ENCODE measurements around the gene GRIN3B.

Gene GRIN3B

DNA sequence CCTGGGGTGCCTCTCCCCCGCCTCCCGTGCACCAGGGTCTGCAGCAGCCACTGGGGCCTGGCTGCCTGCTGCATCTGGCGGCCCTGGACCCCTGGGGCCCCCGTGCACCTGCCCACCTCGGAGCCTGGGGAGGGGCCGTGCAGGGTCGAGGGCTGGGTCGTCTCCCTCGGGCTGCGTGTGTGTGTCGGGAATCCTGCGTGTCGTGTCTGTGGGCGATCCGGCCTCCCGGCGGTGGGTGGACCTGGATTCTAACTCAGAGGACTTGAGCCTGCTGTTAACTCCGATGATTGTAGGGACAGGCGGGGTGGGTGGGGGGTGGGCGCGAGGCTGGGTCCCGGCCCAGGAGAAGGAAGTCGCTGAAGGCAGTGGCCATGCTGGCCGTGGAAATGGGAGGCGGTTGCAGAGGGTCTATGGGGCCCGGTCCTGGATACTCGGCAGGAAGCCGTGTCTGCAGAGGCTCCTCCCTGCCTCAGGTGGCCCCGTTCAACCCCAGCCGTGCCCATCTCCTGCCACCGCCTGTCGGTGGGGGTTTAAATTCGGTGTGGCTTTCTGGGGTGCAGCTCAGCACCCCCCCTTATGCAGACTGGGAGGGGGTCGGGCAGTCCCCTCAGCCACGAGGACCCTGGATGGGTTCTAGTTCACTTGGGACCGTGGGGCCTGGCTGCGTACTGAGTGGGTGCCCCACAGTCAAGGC lies 25.5 kb upstream of the GRIN3B start:
- no peak overlapping the region for H3K4me3 ChIP-seq
- no peak overlapping the region for H3K9ac ChIP-seq (ENCODE audit: insufficient read length)
- TF ChIP-seq FOXP2 (optimal IDR thresholded peaks at IDR 0.05; ENCODE audit: control extremely low read depth, extremely low read length, insufficient read depth) (no peak), EZH2 (IDR thresholded peaks at IDR 0.05) (no peak), POLR2AphosphoS5 (IDR thresholded peaks at IDR 0.05; ENCODE audit: borderline replicate concordance, low read depth, low read length) (no peak)
- H3K9me3 ChIP-seq (ENCODE audit: low read depth, low read length) = no peaks in the 10 kb centered on the region
- no peak overlapping the region for H3K27ac ChIP-seq
- peaks cover 14% of the 10 kb centered on the region for H3K36me3 ChIP-seq (ENCODE audit: insufficient read depth, low read length)
- no peak for DNase-seq (ENCODE audit: low read depth, low spot score)

GRCh38 chr19:976476-976875 lies 23.7 kb upstream of the GRIN3B start:
- Histone ChIP-seq H3K9me3 (ENCODE audit: low read depth, low read length) (no peaks in the 10 kb centered on the region), H3K4me3 (no peak overlapping the region), H3K27ac (no peak overlapping the region), H3K36me3 (ENCODE audit: insufficient read depth, low read length) (peaks cover 4% of the 10 kb centered on the region; the same call in 1 of the 2 replicates), H3K9ac (ENCODE audit: insufficient read length) (no peak overlapping the region)
- TF ChIP-seq EZH2 (IDR thresholded peaks at IDR 0.05) (no peak), FOXP2 (optimal IDR thresholded peaks at IDR 0.05; ENCODE audit: control extremely low read depth, extremely low read length, insufficient read depth) (no peak), POLR2AphosphoS5 (IDR thresholded peaks at IDR 0.05; ENCODE audit: borderline replicate concordance, low read depth, low read length) (no peak)
- no peak for DNase-seq (ENCODE audit: low read depth, low spot score)

DNA sequence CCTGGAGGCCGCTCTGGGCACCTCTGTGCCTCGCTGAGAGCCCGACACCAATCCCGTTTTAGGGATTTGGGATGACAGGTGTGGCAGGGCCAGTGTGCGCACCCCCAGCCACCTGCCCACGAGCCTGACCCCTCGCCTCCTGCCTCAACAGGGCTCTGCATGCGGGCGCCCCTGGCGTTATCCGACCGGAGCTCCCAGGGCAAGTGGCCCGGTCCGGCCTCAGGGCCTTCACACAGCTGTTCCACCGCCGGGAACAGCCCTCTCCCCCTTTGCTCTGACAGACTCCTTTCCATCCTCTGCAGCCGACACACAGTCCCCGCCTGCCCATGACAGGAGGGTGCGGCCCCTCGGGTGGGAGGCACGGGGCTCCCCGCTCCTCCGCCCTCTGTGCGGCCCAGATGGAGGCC lies 23.2 kb upstream of the GRIN3B start:
- DNase-seq (ENCODE audit: low read depth, low spot score) = no peak
- TF ChIP-seq FOXP2 (optimal IDR thresholded peaks at IDR 0.05; ENCODE audit: control extremely low read depth, extremely low read length, insufficient read depth) = no peak
- TF ChIP-seq EZH2 (IDR thresholded peaks at IDR 0.05) = no peak
- no peak for TF ChIP-seq POLR2AphosphoS5 (IDR thresholded peaks at IDR 0.05; ENCODE audit: borderline replicate concordance, low read depth, low read length)

GRCh38 chr19:979318-979741 lies 20.9 kb upstream of the GRIN3B start:
- H3K36me3 ChIP-seq (ENCODE audit: insufficient read depth, low read length) = no peaks in the 10 kb centered on the region
- H3K9me3 ChIP-seq (ENCODE audit: low read depth, low read length) = no peaks in the 10 kb centered on the region
- H3K27ac ChIP-seq = no peak overlapping the region
- TF ChIP-seq EZH2 (IDR thresholded peaks at IDR 0.05) (no peak), FOXP2 (optimal IDR thresholded peaks at IDR 0.05; ENCODE audit: control extremely low read depth, extremely low read length, insufficient read depth) (no peak)
- no peak overlapping the region for H3K4me3 ChIP-seq
- no peak for DNase-seq (ENCODE audit: low read depth, low spot score)
- H3K9ac ChIP-seq (ENCODE audit: insufficient read length) = no peak overlapping the region

More for the DNA sequence above, 23.2 kb upstream of the GRIN3B start:
- Histone ChIP-seq H3K4me3 (no peak overlapping the region), H3K27ac (no peak overlapping the region), H3K9me3 (ENCODE audit: low read depth, low read length) (no peaks in the 10 kb centered on the region), H3K9ac (ENCODE audit: insufficient read length) (no peak overlapping the region), H3K36me3 (ENCODE audit: insufficient read depth, low read length) (no peaks in the 10 kb centered on the region)

DNA sequence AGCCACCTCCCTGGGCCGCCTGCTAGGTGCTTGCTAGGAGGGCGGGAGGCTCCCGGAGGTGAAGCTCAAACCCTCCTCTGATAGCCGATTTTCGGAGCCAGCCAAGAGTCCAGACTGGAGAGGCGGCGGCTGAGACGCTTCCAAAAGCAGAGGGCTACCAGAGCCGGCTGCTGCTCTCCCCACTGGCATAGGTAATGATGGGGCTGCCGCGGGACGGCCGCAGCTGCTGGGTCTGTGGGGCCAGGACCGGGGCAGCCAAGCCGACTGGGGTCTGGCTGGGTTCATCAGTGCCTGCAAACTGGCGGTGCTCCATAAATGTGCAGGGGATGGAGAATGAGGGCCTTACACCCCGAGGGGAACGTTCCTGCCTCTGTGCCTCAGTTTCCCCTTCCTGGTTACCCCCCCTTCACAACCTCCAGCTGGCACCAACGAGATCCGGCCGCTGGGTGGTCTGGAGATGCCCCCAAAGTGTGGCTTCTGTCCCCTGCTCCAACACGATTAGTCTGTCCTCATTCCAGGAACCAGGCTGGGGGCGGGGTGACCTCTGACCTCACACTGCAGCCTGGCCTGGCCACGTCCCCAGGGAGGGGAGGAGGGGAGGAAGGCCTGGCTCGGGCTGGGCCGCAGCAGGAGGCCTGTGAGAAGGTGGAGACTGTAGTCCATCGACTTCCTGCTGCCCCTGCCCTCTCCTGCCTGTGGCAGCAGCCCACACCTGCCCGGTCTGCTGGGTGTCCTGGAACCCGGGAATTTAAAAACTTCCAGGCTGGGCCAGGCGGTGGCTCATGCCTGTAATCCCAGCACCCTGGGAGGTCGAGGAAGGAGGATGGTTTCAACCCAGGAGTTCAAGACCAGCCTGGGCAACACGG lies 19.9 kb upstream of the GRIN3B start:
- no peak overlapping the region for H3K27ac ChIP-seq
- DNase-seq (ENCODE audit: low read depth, low spot score) = no peak
- no peaks in the 10 kb centered on the region; the same call in 1 of the 2 replicates for H3K36me3 ChIP-seq (ENCODE audit: insufficient read depth, low read length)
- no peak overlapping the region for H3K9ac ChIP-seq (ENCODE audit: insufficient read length)
- TF ChIP-seq FOXP2 (optimal IDR thresholded peaks at IDR 0.05; ENCODE audit: control extremely low read depth, extremely low read length, insufficient read depth) (no peak), POLR2AphosphoS5 (IDR thresholded peaks at IDR 0.05; ENCODE audit: borderline replicate concordance, low read depth, low read length) (no peak), EZH2 (IDR thresholded peaks at IDR 0.05) (no peak)
- no peak overlapping the region for H3K4me3 ChIP-seq
- H3K9me3 ChIP-seq (ENCODE audit: low read depth, low read length) = no peaks in the 10 kb centered on the region

DNA sequence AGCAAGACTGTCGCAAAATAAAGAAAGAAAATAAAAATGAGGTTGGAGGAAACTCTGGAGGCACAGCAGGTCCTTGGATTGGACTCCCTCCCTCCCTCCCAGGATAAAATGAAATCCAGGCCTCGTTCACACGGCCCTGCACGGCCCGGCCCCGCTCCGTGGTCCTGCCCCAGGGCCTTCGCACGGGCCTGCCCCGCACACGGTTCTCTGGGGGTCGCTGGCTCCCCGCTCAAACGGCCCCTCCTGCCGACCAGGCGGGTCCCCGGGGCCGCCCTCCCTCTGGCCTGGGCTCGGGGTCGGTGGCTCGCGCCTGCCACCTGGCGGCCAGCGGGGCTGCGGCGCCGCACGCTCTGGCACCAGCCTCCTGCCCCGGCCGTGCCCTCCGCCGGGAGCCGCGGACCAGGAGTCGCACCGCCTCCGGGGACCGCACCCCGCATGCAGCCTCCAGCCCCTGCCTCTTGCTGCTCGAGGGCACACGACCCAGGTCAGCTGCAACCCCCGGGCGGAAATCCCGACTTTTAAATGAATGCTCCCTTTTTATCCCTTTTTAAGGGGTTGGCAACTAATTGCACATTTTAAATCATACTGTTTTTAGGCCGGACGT lies 17.6 kb upstream of the GRIN3B start:
- H3K27ac ChIP-seq = peak overlapping the region; percentile 57; the same call in 1 of the 2 replicates
- no peaks in the 10 kb centered on the region for H3K9me3 ChIP-seq (ENCODE audit: low read depth, low read length)
- DNase-seq (ENCODE audit: low read depth, low spot score) = no peak
- no peak for TF ChIP-seq FOXP2 (optimal IDR thresholded peaks at IDR 0.05; ENCODE audit: control extremely low read depth, extremely low read length, insufficient read depth)
- TF ChIP-seq POLR2AphosphoS5 (IDR thresholded peaks at IDR 0.05; ENCODE audit: borderline replicate concordance, low read depth, low read length) = no peak
- no peak for TF ChIP-seq EZH2 (IDR thresholded peaks at IDR 0.05)
- H3K4me3 ChIP-seq = peak overlapping the region; percentile 78
- no peak overlapping the region for H3K9ac ChIP-seq (ENCODE audit: insufficient read length)
- H3K36me3 ChIP-seq (ENCODE audit: insufficient read depth, low read length) = peaks cover 18% of the 10 kb centered on the region; the same call in 1 of the 2 replicates

- H3K4me3 ChIP-seq = peak within 1 kb of the TSS; percentile 96
- TF ChIP-seq EZH2 (IDR thresholded peaks at IDR 0.05) = no peak
- TF ChIP-seq POLR2AphosphoS5 (IDR thresholded peaks at IDR 0.05; ENCODE audit: borderline replicate concordance, low read depth, low read length) = peak; percentile 57
- H3K36me3 ChIP-seq (ENCODE audit: insufficient read depth, low read length) = peaks cover 18% of the 10 kb centered on the region; the same call in 1 of the 2 replicates
- H3K9ac ChIP-seq (ENCODE audit: insufficient read length) = peak within 1 kb of the TSS; percentile 94
- no peaks in the 10 kb centered on the region for H3K9me3 ChIP-seq (ENCODE audit: low read depth, low read length)
- peak within 1 kb of the TSS; percentile 91 for H3K27ac ChIP-seq
- peak; percentile 57 for DNase-seq (ENCODE audit: low read depth, low spot score)
Observed at GRCh38 chr19:984165-984967, 15.9 kb upstream of the GRIN3B start, which contains the start of gene WDR18. TSS of gene WDR18 (plus strand) at chr19:984345. CDS start at chr19:984354, 9 bp downstream.

Data from SK-N-MC (cell line).